ENCODE data around the gene LAMB4.
"Not testable (repeated sequence)": the region's sequence is repeated elsewhere in the genome, so short reads cannot be mapped to it uniquely, and the experiment has no call there.

Gene LAMB4

GRCh38 chr7:108037741-108038140 is 92.4 kb downstream of the LAMB4 start:
- DNase-seq = no peak

- no peak for DNase-seq
Measured at GRCh38 chr7:108037140-108037539, 93.0 kb downstream of the LAMB4 start.

- no peak for DNase-seq
Measured at GRCh38 chr7:108034586-108034985, 95.6 kb downstream of the LAMB4 start.

GRCh38 chr7:108033776-108034497 is 96.2 kb downstream of the LAMB4 start:
- no peak for DNase-seq

- not testable (repeated sequence) for DNase-seq
Measured at GRCh38 chr7:108033309-108033708, 96.9 kb downstream of the LAMB4 start.

- no peak for DNase-seq
Measured at GRCh38 chr7:108030516-108030915, 99.6 kb downstream of the LAMB4 start.

- DNase-seq = no peak
Measured at GRCh38 chr7:108029034-108029433, 101.1 kb downstream of the LAMB4 start.

- no peak for DNase-seq
Measured at GRCh38 chr7:108028111-108028510, 102.0 kb downstream of the LAMB4 start.

- no peak for DNase-seq
Measured at GRCh38 chr7:108027239-108027638, 102.9 kb downstream of the LAMB4 start.

GRCh38 chr7:108026647-108027046 is 103.5 kb downstream of the LAMB4 start:
- no peak for DNase-seq

GRCh38 chr7:108026116-108026515 is 104.0 kb downstream of the LAMB4 start:
- DNase-seq = no peak

- DNase-seq = no peak
Measured at GRCh38 chr7:108024538-108024937, 105.6 kb downstream of the LAMB4 start.

- DNase-seq = no peak
Measured at GRCh38 chr7:108020585-108020984, 109.6 kb downstream of the LAMB4 start.

- DNase-seq = no peak
Measured at GRCh38 chr7:108018668-108019067, 111.5 kb downstream of the LAMB4 start.

- no peak for DNase-seq
Measured at GRCh38 chr7:108017776-108018151, 112.4 kb downstream of the LAMB4 start.

- DNase-seq = peak; percentile 40
Measured at GRCh38 chr7:108016841-108017775, 113.1 kb downstream of the LAMB4 start.

- DNase-seq = no peak
Measured at GRCh38 chr7:108015740-108016139, 114.4 kb downstream of the LAMB4 start.

GRCh38 chr7:108014747-108015682 is 115.1 kb downstream of the LAMB4 start:
- DNase-seq = no peak

GRCh38 chr7:108014215-108014614 is 115.9 kb downstream of the LAMB4 start:
- DNase-seq = no peak

GRCh38 chr7:108012499-108013430 is 117.4 kb downstream of the LAMB4 start:
- no peak for DNase-seq

- DNase-seq = no peak
Measured at GRCh38 chr7:108010377-108010776, 119.8 kb downstream of the LAMB4 start.

- no peak for DNase-seq
Measured at GRCh38 chr7:108009873-108010272, 120.3 kb downstream of the LAMB4 start.
